ENCODE data around the gene TNRC6A. TPM values are rescaled to one million over a fixed set of nuclear protein-coding genes. Genes with fewer than 3 reads are reported as not detected.
A peak's percentile ranks its signal among the peaks of the same experiment; 100 is the strongest.
"Not testable (repeated sequence)": the region's sequence is repeated elsewhere in the genome, so short reads cannot be mapped to it uniquely, and the experiment has no call there.

The TNRC6A gene
- polyA plus RNA-seq (ENCODE audit: insufficient read length): 34.1 TPM

DNA sequence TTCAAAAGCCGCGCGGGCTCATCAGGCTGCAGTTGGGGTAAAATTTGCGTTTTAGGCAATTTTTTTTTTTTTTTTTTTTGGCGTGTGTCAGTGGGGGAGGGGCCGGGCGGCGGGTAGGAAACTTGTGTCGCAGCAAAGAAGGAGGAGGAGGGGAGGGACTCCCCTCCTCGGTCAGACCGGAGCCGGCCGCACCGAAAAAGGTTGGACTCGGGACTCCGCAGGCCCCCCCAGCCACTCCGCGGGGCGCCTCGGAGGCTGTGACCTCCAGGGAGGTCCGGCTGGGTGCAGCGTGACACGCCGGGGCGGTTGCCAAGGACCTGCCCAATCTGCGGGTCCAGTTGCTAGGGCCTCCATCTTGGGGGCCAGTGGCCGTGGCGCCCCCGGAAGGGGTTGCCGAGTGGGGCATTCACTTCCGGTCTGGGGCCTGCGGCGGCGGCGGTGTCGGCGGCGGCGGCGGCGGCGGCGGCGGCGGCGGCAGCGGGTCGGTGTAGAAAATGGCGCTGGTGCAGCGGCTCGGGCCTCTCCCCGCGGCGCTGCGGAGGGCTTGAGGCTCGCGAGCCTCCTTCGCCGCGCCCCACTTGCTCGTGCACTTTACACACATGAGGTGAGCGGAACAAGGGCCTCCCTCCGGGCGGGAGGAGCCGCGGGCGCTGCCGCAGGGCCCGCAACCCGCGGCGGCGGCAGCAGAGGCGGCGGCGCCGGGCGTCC lies at the start of gene TNRC6A:
Gene TNRC6A, plus strand, starts transcription at position 409 of the 708 bp plus-strand sequence. Its CDS starts 191 bp downstream, at position 600.
- peak; percentile 90 for DNase-seq

DNA sequence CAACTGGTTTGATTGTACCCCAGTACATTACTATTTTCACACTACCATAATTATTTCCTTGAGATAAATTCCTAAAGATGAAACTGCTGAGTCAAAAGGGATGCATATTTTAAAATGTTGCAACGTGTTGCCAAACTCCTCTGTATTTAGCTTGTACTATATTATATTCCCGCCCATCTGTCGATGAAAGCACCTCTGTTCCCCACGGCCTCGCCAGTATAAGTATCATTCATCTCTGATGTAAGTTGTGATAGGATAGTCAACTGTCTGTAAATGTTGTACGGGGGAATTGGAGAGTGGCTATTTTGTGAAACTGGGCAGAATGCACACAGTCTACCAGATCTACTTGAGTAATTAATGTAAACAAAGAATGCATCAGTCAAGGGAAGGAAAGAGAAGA lies 47.7 kb upstream of the TNRC6A start:
- DNase-seq: no peak

DNA sequence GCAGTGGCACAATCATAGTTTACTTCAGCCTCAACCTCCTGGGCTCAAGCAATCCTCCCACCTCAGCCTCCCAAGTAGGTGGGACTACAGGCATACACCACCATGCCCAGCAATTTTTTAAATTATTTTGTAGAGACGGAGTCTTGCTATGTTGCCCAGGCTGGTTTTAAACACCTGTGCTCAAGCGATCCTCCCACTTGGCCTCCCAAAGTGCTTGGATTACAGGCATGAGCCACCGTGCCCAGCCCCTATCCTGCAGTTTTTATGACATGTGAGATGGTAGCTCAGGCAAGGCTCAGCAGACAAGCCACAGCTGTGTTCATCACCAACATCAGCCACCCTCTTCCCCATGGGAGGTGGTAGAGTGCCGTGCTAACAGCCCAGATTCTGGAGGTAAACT lies 46.2 kb upstream of the TNRC6A start:
- no peak for DNase-seq

DNA sequence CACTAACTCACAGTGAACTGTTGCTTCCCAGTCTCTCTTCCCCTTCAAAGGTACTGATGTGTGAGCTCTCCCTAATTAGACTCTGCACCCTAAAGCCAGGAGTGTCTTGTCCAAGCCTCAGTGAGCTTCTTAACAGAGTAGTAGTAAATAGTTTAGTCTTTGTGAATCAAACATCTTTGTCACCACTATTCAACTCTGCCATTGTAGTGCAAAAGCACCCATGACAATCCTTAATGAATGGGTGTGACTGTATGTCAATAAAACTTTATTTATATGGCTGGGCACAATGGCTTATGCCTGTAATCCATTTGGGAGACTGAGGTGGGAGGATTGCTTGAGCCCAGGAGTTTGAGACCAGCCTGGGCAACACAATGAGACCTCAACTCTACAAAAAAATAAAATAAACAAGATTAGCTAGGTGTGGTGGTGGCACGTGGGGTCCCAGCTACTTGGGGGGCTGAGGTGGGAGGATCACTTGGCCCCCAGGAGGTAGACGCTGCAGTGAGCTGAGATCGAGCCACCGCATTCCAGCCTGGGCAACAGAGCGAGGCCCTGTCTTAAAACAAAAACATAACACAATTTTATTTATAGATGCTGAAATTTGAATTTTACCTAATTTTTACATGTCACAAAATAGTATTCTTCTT lies 45.5 kb upstream of the TNRC6A start:
- DNase-seq: no peak

DNA sequence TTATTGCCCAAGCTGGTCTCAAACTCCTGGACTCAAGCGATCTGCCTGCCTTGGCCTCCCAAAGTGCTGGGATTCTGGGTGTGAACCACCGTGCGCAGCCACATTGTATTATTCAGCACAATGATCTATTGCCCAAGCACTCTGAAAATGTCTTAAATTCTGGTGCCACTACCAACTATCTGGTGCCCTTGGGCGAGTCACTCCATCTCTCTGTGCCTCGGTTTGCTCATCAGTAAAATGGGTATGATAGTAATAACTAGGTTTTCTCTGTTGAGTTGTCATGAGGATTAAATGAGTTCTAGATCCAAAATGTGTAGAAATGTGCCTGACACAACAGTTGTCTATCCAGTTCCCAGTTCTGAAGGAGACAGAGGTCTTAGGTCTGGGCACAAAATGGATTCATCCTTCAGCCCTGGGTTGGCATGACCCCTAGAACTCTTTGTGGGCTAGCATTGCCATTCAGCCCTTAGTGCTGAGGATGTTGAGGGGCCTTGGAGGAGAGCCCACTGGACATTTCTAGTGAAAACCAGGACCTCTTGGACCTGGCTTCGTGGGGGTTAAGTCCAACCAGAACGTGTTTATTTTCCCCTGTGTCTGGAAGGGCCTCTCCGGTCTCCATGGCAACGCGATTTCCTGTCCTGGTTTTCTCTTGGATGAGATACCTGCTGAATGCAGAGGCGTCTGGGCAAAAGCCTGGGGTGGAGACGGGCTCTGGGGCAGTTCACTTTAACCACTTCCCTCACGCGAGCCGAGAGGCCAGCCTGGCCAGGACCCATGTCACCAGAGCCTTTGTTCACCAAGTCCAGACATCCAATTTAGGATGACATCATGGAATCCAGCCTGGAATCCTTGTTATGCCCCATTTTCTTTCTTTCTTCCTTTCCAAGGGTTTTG lies 43.7 kb upstream of the TNRC6A start:
- peak; percentile 82 for DNase-seq

DNA sequence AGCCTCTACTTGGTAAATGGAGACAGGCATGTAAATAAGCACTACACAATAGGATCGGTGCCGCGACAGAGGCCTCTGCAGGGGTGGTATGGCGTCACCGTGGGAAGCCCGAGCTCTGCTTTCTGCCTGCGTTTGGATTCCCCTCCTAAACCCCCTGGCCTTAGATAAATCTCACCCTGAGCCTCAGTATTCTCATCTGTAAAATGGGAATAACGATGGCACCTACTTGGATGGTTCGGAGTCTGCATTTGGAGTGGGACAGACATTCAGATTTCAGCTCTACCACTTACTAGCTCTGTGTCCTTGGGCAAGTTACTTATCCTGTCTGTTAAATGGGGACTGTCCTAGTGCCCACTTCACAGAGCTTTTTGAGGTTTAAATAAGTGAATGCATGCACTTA lies 42.8 kb upstream of the TNRC6A start:
- no peak for DNase-seq

DNA sequence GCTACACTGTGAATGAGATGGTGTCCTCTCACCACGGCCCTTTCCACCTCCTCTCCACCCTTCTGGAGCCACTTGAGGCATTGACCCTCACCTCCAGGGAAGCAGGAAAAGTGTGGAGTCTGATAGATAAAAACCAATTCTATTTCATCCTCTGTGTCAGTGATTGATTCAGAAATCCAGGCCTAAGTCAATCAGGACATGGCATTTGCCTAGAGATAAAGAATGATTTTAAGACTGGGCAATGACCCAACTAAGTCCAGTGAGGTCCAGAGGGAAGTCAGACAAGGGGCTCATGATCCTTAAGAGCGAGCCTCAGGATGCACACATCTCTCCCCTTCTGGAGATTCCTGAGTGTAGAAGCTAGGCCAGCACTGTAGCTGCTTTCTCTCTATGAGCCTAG lies 41.1 kb upstream of the TNRC6A start:
- DNase-seq: no peak

DNA sequence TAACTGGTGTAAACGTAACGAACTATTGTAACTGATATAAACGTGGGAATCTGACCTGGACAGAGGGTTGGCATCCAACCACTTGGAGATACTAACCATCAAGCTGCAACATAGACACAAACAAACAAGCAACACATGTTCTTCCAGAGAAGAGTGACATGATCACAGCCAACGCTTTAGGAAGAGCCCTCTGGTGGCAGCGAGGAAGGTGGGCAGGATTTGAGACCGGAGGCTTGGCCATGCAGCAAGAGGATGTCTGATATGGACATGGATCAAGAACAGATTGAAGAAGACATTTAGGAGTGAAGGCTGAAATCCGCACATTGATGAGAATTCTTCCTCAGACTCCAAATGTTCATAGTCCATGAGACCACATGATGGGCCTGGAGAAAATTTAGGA lies 40.3 kb upstream of the TNRC6A start:
- no peak for DNase-seq

DNA sequence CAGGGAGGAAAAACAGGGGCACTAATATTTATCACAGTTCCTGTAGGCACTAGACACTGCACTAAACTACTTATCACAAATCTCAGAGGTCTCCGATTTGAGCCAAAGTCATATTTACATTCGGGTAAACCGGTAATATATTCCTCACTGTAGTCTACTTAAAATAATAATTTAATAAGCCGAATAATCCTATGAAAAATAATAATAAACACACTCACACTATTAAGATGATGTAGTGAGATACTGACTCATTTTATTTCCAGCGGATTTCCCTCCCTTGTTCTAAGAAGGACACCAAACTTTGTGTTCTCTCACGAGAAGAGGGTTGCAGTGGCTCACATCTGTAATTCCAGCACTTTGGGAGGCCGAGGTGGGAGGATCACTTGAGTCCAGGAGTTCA lies 36.6 kb upstream of the TNRC6A start:
- DNase-seq: no peak

DNA sequence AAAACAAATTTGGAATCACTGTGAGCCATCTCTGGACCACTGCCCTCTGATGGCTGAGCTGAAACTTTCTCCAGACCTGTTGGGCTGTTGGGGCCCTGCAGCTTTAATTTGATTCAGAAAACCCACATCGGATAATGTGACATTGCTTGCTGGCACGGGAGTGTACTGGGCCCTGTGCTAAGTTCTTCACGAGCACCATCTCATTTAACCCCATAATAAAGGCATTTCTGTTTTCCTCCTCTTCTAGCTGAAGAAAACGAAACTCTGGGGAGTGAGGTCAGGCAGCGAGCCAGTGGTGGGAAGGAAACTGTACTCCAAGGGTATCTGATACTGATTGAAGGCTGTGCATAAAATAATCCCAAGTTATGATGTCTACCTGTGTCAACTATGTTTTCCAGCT lies 34.5 kb upstream of the TNRC6A start:
- DNase-seq: no peak

DNA sequence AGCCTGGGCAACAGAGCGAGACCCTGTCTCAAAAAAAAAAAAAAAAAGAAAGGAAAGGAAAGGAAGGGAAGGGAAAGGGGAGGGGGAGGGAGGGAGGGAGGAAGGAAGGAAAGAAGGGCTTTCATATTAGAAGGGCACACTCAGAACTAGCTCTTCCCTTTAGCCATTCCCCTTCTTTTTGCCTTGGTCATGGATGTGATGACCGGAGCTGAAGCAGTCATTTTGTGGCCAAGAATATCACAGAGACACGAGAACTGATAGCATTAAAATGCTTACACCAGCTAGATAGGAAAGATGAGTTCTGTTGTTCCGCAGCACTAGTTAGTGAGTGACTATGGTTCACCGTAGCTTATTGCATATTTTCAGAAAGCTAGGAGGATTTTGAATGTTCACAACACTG lies 32.8 kb upstream of the TNRC6A start:
- DNase-seq: no peak

DNA sequence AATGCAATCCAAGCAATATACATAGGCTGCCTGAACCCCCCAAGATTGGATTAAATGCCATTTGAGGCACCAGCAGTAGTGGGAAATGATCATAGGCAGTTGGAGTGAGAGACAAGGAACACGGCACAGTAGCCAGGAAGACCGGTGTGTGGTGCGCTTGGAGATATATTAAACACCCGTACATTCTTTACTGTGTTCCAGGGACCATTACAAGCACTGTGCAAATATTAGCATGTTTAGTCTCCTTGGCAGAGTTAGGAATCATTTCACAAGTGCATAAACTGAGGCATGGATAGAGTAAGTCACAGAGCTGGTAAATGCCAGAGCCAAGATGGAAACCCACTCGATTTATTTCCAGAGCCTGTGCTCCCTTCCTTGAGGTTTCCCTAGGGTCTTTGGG lies 31.1 kb upstream of the TNRC6A start:
- no peak for DNase-seq

DNA sequence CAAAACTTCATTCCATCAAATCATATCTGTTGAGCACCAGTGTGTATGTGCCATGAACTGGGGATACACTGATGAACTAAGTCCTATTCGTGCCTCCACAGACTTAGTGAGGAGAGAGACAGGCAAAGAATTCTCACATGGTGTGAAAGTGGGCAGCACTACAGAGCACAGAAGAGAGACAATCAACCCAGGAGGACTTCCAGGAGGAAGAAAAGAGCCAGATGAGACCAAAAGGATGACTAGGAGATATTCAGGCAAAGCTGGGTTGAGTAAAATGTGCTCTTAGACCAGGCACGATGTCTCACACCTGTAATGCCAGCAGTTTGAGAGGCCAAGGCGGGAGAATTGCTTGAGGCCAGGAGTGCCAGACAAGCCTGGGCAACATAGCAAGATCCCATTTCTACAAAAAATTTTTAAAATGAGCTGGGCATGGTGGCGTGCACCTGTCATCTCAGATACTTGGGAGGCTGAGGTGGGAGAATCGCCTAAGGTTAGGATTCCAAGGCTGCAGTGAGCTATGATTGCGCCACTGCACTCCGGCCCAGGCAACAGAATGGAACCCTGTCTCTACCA lies 30.2 kb upstream of the TNRC6A start:
- no peak for DNase-seq

DNA sequence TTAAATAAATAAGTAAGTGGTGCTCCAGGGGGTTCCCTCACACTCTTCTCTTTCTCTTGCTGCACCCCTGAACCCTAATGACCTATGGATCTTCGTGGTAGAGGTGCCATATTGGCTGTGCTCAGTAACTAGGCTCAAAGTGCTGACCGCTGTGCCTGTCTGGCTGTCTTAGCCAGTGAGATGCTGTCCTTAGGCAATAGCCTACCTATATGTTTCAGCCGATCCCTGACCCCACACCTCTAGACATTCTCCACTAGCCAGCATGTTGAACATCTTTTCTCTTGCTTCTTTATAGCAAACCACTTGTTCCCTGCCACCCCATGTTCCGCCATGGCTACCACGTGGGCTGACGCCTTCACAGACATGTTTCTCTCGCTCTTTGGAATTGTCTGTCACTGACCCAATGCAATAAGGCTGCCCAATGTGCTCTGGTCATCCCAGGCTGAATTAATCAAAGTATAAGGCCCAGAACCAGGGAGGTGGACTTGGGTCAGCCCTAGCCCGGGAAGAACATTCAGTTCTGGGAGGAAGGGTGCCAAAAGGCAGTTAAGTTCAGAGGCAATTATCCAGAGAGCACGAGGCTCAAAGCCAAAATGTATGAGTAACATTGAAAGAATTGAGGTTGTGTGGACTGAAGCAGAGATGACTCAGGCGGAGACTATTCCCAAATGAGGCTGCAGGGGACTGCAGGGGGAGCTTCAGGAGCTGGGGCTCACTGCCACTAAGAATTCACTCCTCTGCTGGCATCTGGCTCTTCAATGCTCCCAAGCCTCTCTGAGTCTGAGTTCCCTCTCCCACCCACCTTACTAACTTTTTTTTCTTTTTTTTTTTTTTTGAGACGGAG lies 28.7 kb upstream of the TNRC6A start:
- DNase-seq: peak; percentile 77

DNA sequence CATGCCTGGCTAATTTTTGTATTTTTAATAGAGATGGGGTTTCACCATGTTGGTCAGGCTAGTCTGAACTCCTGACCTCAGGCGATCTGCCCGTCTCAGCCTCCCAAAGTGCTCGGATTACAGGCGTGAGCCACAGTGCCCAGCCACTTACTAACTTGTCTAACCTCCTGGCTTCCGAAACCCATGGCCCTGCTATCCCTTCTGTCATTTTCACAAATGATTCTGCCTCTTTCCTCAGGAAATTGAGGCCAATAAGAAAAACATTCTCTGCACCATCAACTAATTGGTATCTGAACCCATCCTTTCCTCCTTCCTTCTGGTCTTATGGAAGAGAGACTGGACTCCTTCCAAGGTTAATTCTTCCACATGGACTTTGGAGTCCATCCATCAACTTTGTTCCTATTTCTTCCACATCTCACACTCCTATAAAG lies 27.9 kb upstream of the TNRC6A start:
- no peak for DNase-seq

DNA sequence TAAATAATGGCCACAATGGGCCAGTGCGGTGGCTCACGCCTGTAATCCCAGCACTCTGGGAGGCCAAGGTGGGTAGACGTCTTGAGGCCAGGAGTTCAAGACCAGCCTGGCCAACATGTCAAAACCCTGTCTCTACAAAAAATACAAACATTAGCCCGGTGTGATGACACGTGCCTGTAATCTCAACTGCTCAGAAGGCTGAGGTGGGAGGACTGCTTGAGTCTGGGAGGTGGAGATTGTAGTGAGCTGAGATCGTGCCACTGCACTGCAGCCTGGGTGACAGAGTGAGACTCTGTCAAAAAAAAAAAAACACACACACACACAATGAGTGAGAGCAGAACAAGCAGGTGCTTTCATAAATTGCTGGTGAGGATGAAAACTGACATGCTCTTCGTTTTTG lies 21.7 kb upstream of the TNRC6A start:
- DNase-seq: not testable (repeated sequence)

DNA sequence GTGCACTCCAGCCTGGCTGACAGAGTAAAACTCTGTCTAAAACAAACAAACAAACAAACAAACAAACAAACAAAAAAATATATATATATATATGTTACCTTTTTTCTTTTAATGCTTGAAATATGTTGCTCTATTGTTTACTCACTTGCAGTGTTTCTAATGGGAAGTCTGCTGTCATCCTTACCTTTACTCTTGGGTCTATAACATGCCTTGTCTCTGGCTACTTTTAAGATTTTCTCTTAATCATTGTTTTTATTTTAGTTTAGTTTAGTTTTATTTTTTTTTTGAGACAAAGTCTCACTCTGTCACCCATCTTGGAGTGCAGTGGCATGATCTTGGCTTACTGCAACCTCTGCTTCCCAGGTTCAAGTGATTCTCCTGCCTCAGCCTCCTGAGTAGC lies 16.1 kb upstream of the TNRC6A start:
- no peak for DNase-seq

DNA sequence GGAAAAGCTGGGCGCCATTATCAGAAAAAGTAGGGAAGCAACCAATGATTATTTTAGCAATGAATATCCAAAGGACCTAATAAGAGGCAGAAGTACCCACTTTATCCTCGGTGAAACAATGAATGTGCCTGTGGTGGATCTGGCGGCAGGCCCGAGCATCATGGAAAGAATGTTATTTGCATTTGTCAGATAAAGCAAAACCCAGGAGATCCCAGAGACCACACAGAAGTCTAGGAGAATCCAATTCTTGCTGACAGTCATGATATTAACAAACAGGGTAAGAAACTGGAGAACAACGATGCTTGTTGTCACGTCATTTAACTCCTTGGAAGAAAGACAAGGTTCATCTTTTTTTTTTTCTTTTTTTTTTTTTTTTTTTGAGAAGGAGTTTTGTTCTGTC lies 12.0 kb upstream of the TNRC6A start:
- DNase-seq: no peak

DNA sequence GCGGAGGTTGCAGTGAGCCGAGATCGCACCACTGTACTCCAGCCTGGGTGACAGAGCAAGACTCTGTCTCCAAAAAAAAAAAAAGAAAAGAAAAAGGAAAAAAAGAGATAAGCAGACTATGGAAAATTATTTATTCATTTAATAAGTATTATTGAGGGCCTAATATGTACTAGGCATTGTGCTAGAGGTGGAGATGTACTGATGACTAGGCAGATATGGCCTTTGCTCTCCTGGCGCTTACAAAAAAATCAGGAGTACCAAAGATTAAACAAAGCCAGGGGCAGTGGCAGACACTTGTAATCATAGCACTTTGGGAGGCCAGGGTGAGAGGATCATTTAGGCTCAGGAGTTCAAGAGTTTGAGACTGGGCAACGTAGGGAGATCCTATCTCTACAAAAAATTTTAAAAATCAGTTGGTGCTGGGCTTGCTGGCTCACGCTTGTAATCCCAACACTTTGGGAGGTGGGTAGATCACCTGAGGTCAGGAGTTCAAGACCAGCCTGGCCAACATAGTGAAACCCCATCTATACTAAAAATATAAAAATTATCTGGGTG lies 10.4 kb upstream of the TNRC6A start:
- DNase-seq: no peak

DNA sequence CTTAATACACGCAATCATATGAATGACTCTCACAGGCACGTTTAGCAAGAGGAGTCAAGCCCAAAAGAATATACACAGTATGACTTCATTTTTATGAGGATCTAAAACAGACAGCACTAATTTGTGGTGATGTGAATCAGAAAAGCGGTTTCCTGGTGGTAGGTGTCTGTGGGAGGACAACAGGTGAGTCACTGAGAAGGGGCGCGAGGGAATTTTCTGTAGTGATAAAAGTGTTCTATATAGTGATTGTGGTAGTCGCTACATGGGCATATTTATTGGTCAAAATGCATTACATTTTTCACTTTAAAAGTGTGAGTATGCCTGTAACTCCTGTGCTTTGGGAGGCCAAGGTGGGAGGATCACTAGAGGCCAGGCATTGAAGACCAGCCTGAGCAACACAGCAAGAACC lies 7.6 kb upstream of the TNRC6A start:
- no peak for DNase-seq

DNA sequence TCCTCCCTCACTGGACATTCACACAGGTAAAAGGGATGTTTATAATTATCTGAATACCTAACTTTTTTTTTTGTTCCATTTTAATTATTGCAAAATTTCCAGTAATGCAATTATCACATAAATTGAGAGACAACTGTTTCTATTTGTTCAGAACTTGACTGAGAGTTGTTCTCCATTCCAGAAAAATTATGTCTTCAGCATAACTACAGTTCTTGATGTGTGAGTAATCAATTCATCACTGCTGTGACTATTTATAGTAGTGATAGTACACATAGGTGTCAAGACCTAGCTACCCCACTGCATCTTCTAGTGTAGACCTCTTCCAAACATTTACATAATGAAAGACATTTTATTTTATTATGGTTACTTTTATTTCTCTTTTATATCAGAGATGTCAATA lies 5.8 kb upstream of the TNRC6A start:
- no peak for DNase-seq

DNA sequence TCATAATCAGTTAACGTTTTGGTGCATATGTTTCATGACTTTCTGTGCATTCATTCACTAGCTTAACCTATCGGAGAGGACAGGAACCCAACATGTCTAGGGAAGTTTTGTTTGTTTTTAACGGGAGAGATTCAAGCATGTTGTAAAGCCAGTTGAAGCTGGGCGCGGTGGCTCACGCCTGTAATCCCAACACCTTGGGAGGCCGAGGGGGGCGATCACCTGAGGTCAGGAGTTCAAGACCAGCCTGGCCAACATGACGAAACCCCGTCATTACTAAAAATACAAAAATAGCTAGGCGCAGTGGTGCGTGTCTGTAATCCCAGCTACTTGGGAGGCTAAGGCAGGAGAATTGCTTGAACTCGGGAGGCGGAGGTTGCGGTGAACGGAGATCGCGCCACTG lies 1.4 kb upstream of the TNRC6A start:
- no peak for DNase-seq
